Endothelial cell (in vitro differentiated cells): ENCODE data around the gene DIAPH2. TPM values are rescaled to one million over a fixed set of nuclear protein-coding genes. Genes with fewer than 3 reads are reported as not detected.

ENCODE experiments used
- DNase-seq: peaks from one replicate; pipeline ENCODE4 v3.0.0; 2021; ENCODE audit warnings: low spot score
- H3K27ac Mint-ChIP-seq: one replicate; pipeline ENCODE4 v1.8.0; 2021; ENCODE audit warnings: mixed read lengths, inconsistent platforms; ENCODE audit not compliant: unreplicated experiment
- H3K27me3 Mint-ChIP-seq: one replicate; pipeline ENCODE4 v1.8.0; 2021; ENCODE audit warnings: mild to moderate bottlenecking, moderate library complexity, mixed read lengths, inconsistent platforms; ENCODE audit not compliant: unreplicated experiment
- H3K36me3 Mint-ChIP-seq: one replicate; pipeline ENCODE4 v1.8.0; 2021; ENCODE audit warnings: mild to moderate bottlenecking, low read depth, mixed read lengths, inconsistent platforms; ENCODE audit not compliant: unreplicated experiment
- H3K4me1 Mint-ChIP-seq: one replicate; pipeline ENCODE4 v1.8.0; 2021; ENCODE audit warnings: mild to moderate bottlenecking, mixed read lengths, inconsistent platforms; ENCODE audit not compliant: unreplicated experiment
- H3K4me3 Mint-ChIP-seq: one replicate; pipeline ENCODE4 v1.8.0; 2021; ENCODE audit warnings: mild to moderate bottlenecking, mixed read lengths, inconsistent platforms; ENCODE audit not compliant: unreplicated experiment
- H3K9me3 Mint-ChIP-seq: one replicate; pipeline ENCODE4 v1.8.0; 2021; ENCODE audit warnings: mixed read lengths, inconsistent platforms; ENCODE audit not compliant: unreplicated experiment
- total RNA-seq: library from RNA; stranded (reverse); fragmentation: NEBNext Ultra II Directional; extraction: Animal tissue kit (Norgen Biotek cat#: 25700); gene quantifications from one replicate; pipeline ENCODE4 v1.2.1, GENCODE V29; 2021; ENCODE audit not compliant: unreplicated experiment
- TF ChIP-seq, protein P1 (sequence below): fragments of 200-600 bp; sonication (generic); IDR thresholded peaks from one replicate; pipeline ENCODE4 v1.5.0; 2021; ENCODE audit warnings: antibody characterized with exemption; ENCODE audit not compliant: unreplicated experiment

The DIAPH2 gene
- total RNA-seq, 1 donor from 2014 or later = 45.3 TPM

DNA sequence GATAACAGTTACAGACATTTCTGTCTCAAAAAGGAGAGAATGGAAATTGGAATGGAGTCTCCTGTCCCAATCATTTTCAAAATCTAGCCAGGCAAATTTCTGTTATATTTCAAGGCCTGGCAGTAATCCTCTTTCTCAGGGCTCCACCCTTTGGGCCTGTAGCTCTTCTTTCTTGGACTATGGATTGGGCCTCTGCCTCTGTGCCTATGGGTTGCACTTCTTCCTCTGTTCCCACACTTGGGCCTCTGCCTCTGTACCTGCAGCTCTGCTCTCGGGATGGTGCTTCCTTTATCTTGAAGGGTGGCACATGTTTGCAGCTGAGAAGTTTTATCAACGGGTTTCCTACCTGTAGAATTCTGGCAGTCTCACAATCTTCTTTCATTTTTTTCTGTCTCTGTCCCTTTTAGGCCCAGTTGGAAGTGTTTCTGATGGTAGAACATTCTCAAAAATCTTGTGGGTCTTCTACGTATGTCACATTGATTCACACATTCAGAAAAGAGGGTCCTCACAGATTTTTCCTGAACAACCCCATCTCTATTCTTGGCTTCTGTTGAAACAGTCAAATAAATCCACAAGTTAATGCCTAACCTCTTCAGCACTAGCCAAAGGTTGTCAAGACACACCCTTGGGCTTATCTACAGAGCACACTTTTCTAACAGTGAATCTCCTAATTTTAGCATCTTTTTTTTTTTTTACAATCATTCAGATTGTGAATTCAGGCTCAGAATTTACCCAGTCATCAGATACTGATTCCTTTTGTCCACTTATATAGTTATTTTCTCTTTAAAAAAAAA is 918.0 kb downstream of the DIAPH2 start:
- Mint-ChIP-seq H3K27ac (no peak overlapping the region), H3K36me3 (peaks cover 5% of the 10 kb centered on the region), H3K4me3 (no peak overlapping the region), H3K9me3 (no peaks in the 10 kb centered on the region), H3K4me1 (peaks cover 4% of the 10 kb centered on the region), H3K27me3 (peaks cover 4% of the 10 kb centered on the region)
- TF ChIP-seq, protein P1, sequence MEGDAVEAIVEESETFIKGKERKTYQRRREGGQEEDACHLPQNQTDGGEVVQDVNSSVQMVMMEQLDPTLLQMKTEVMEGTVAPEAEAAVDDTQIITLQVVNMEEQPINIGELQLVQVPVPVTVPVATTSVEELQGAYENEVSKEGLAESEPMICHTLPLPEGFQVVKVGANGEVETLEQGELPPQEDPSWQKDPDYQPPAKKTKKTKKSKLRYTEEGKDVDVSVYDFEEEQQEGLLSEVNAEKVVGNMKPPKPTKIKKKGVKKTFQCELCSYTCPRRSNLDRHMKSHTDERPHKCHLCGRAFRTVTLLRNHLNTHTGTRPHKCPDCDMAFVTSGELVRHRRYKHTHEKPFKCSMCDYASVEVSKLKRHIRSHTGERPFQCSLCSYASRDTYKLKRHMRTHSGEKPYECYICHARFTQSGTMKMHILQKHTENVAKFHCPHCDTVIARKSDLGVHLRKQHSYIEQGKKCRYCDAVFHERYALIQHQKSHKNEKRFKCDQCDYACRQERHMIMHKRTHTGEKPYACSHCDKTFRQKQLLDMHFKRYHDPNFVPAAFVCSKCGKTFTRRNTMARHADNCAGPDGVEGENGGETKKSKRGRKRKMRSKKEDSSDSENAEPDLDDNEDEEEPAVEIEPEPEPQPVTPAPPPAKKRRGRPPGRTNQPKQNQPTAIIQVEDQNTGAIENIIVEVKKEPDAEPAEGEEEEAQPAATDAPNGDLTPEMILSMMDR = no peak
- no peak for DNase-seq

DNA sequence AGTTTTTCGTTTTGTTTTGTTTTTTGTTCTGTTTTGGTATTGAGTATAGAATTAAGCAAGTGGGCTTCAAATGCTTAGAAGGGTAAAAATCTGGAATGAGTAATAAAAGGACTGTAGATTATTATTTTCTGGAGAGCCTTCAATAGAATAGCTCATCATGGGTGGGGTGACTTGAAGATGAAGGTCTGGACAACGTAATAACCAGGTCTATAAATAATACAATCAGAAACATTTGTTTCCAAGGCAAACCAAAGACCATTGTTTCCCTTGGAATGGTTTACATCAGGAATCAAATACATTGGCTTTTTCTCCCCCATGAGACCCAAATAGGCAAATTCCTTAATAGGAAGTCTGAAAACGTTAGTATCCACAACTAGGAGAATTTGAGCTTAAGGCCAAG is 920.6 kb downstream of the DIAPH2 start:
- Mint-ChIP-seq H3K4me1 (no peaks in the 10 kb centered on the region), H3K27me3 (peaks cover 4% of the 10 kb centered on the region), H3K4me3 (no peak overlapping the region), H3K36me3 (peaks cover 5% of the 10 kb centered on the region), H3K9me3 (no peaks in the 10 kb centered on the region), H3K27ac (no peak overlapping the region)
- DNase-seq = no peak
- TF ChIP-seq, protein P1 = no peak

DNA sequence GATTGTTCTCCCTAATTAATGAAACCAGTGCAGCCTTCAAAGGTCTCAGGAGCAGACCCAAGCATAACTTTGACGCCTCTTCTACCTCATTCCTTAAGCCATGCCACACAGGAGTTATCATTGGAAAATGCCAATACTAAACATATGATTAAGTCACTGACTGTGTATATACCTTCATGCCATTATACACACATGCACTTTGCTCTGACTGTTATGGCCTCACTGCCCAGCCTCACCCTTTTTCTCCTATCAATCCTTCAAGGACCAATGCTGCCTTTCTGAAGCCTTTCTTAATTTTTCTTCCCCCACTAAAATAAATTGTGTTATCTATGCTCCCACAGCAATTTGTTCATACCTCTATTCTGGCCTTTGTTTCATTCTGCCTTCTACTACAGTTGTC is 924.7 kb downstream of the DIAPH2 start:
- peaks cover 4% of the 10 kb centered on the region for H3K36me3 Mint-ChIP-seq
- H3K27ac Mint-ChIP-seq = no peak overlapping the region
- DNase-seq = no peak
- no peaks in the 10 kb centered on the region for H3K4me1 Mint-ChIP-seq
- H3K9me3 Mint-ChIP-seq = no peaks in the 10 kb centered on the region
- peaks cover 6% of the 10 kb centered on the region for H3K27me3 Mint-ChIP-seq
- TF ChIP-seq, protein P1 = no peak
- H3K4me3 Mint-ChIP-seq = no peak overlapping the region

DNA sequence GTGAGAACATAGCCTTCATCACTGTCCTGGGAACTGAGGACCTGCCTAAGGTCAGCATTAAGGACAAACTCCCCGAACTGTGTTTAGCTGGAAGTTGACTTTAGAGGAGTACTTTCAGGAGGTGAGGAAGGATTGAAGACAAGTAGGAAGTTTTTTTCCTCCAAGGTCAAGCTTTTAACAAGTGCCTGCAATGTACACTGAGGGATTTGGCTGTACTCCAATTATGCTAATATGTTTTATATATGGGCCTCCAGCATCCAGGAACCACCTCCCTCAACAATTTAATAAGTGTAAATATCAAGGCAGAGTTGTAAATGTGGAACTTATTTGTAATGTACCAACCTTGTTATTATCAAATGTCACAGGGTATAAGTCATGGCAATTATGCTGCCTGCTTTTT is 925.3 kb downstream of the DIAPH2 start:
- Mint-ChIP-seq H3K9me3 (no peaks in the 10 kb centered on the region), H3K4me3 (no peak overlapping the region), H3K4me1 (no peaks in the 10 kb centered on the region), H3K36me3 (peaks cover 4% of the 10 kb centered on the region), H3K27ac (no peak overlapping the region), H3K27me3 (peaks cover 5% of the 10 kb centered on the region)
- no peak for DNase-seq
- TF ChIP-seq, protein P1 = no peak

DNA sequence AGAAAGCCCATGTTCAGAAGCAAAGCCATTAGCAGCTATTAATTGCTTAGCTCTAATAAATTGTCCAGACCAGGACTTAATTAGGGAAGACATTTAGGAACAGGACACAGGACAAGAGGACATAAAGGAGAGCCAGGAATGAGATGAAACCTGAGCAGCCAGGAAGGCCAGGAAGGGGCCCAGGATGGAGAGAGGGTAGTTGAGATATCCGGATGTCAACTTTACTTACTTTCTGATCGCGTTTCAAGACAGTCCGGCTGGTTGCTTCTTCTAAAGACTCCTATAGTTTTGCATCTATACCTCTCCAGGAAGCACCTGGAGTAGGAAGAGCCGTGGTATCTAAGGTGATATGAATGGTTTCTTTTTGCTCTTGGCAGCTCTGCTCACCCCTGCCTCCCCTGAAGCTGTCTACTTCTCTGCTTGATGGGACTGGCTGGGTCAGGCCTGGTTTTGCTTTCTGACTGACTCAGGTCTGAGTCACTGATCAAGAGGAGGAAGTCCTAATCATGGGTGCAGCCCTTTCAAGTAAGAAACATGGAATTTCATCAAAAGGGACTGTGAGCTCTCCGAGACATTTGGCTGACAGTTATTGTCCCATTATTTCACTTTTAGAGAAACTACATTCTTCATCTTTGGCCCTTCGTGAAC is 932.4 kb downstream of the DIAPH2 start:
- H3K27me3 Mint-ChIP-seq = no peaks in the 10 kb centered on the region
- no peak overlapping the region for H3K4me3 Mint-ChIP-seq
- DNase-seq = no peak
- no peak overlapping the region for H3K27ac Mint-ChIP-seq
- H3K36me3 Mint-ChIP-seq = no peaks in the 10 kb centered on the region
- TF ChIP-seq, protein P1 = no peak
- no peaks in the 10 kb centered on the region for H3K9me3 Mint-ChIP-seq
- peaks cover 8% of the 10 kb centered on the region for H3K4me1 Mint-ChIP-seq
